NB4 (cell line): ENCODE measurements around the gene GALNT17.

ENCODE experiments used
- CTCF ChIP-seq: IDR thresholded peaks from one replicate; pipeline ENCODE4 v1.5.1; 2012; ENCODE audit warnings: low read depth, low read length
- POLR2A ChIP-seq: IDR thresholded peaks from 2 replicates; pipeline ENCODE4 v1.6.1; 2011; ENCODE audit warnings: mild to moderate bottlenecking; ENCODE audit not compliant: insufficient read length; ENCODE audit errors: extremely low read depth

- no peak for TF ChIP-seq CTCF
- TF ChIP-seq POLR2A: no peak
These were observed 66.4 kb downstream of the GALNT17 start for GRCh38 chr7:71198391-71198790.
